Hepatocyte (in vitro differentiated cells): ENCODE data around the gene TRPC4.

Experiments
- EZH2 ChIP-seq: fragments of 200-600 bp; sonication (generic); IDR thresholded peaks from 2 replicates; pipeline ENCODE4 v1.6.1; 2016; ENCODE audit warnings: antibody characterized with exemption, mild to moderate bottlenecking, borderline replicate concordance
- TF ChIP-seq, protein P1 (sequence below): fragments of 200-600 bp; sonication (generic); IDR thresholded peaks from 2 replicates; pipeline ENCODE4 v1.5.1; 2016; ENCODE audit warnings: antibody characterized with exemption, mild to moderate bottlenecking; ENCODE audit not compliant: poor library complexity

- TF ChIP-seq, protein P1, sequence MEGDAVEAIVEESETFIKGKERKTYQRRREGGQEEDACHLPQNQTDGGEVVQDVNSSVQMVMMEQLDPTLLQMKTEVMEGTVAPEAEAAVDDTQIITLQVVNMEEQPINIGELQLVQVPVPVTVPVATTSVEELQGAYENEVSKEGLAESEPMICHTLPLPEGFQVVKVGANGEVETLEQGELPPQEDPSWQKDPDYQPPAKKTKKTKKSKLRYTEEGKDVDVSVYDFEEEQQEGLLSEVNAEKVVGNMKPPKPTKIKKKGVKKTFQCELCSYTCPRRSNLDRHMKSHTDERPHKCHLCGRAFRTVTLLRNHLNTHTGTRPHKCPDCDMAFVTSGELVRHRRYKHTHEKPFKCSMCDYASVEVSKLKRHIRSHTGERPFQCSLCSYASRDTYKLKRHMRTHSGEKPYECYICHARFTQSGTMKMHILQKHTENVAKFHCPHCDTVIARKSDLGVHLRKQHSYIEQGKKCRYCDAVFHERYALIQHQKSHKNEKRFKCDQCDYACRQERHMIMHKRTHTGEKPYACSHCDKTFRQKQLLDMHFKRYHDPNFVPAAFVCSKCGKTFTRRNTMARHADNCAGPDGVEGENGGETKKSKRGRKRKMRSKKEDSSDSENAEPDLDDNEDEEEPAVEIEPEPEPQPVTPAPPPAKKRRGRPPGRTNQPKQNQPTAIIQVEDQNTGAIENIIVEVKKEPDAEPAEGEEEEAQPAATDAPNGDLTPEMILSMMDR = no peak
- no peak for TF ChIP-seq EZH2
Observed at GRCh38 chr13:37663724-37664123, 205.8 kb downstream of the TRPC4 start.
